GM23248 (cell line): Measurements from ENCODE around the gene ARSG. TPM values are rescaled to one million over a fixed set of nuclear protein-coding genes. Genes with fewer than 3 reads are reported as not detected.
A peak's percentile ranks its signal among the peaks of the same experiment; 100 is the strongest.

Source experiments
- DNase-seq: peaks from one replicate; pipeline ENCODE4 v3.0.0-alpha.2; 2015
- H2AFZ ChIP-seq: fragments of 200-600 bp; sonication (generic); 2 replicates; pipeline ENCODE4 v1.6.1; 2016; ENCODE audit warnings: antibody characterized with exemption
- H3F3A ChIP-seq: fragments of 200-600 bp; sonication (generic); 2 replicates; pipeline ENCODE4 v1.6.1; 2016; ENCODE audit warnings: mild to moderate bottlenecking, antibody characterized with exemption, mixed run types; ENCODE audit not compliant: insufficient read depth
- H3K27ac ChIP-seq: fragments of 200-600 bp; sonication (generic); 2 replicates; pipeline ENCODE4 v1.5.1; 2016; ENCODE audit warnings: mild to moderate bottlenecking
- H3K27me3 ChIP-seq: fragments of 200-600 bp; sonication (generic); replicated peaks from 2 replicates; pipeline ENCODE4 v1.6.1; 2016; ENCODE audit warnings: mild to moderate bottlenecking; ENCODE audit not compliant: insufficient read depth
- H3K36me3 ChIP-seq: fragments of 200-600 bp; sonication (generic); 2 replicates; pipeline ENCODE4 v1.6.1; 2016; ENCODE audit warnings: low read depth, mild to moderate bottlenecking
- H3K4me1 ChIP-seq: fragments of 200-600 bp; sonication (generic); 2 replicates; pipeline ENCODE4 v1.6.1; 2016; ENCODE audit warnings: mild to moderate bottlenecking; ENCODE audit not compliant: insufficient read depth
- H3K4me2 ChIP-seq: fragments of 200-600 bp; sonication (generic); one replicate; pipeline ENCODE4 v1.6.1; 2016; ENCODE audit warnings: mild to moderate bottlenecking; ENCODE audit not compliant: unreplicated experiment
- H3K4me3 ChIP-seq: fragments of 200-600 bp; sonication (generic); 2 replicates; pipeline ENCODE4 v1.5.1; 2016; ENCODE audit warnings: mild to moderate bottlenecking
- H3K79me2 ChIP-seq: fragments of 200-600 bp; sonication (generic); 2 replicates; pipeline ENCODE4 v1.6.1; 2016; ENCODE audit warnings: mild to moderate bottlenecking; ENCODE audit not compliant: insufficient read depth
- H3K9ac ChIP-seq: fragments of 200-600 bp; sonication (generic); 2 replicates; pipeline ENCODE4 v1.6.1; 2016; ENCODE audit warnings: mild to moderate bottlenecking
- H3K9me2 ChIP-seq: fragments of 200-600 bp; sonication (generic); 2 replicates; pipeline ENCODE4 v1.6.1; 2016; ENCODE audit warnings: mixed run types, mild to moderate bottlenecking, moderate library complexity; ENCODE audit not compliant: insufficient read depth
- H3K9me3 ChIP-seq: fragments of 200-600 bp; sonication (generic); one replicate; pipeline ENCODE4 v1.6.1; 2017; ENCODE audit warnings: low read depth
- H4K20me1 ChIP-seq: fragments of 200-600 bp; sonication (generic); 2 replicates; pipeline ENCODE4 v1.6.0; 2016; ENCODE audit not compliant: insufficient read depth
- EZH2 ChIP-seq: fragments of 200-600 bp; sonication (generic); IDR thresholded peaks from 2 replicates; pipeline ENCODE4 v1.6.1; 2018; ENCODE audit warnings: antibody characterized with exemption, mild to moderate bottlenecking; ENCODE audit not compliant: insufficient read depth, poor library complexity, severe bottlenecking
- EZH2phosphoT487 ChIP-seq: fragments of 200-600 bp; sonication (generic); IDR thresholded peaks from 2 replicates; pipeline ENCODE4 v1.6.1; 2018; ENCODE audit warnings: antibody characterized with exemption, moderate library complexity, mild to moderate bottlenecking, low read depth; ENCODE audit not compliant: insufficient read depth
- WGBS, 2 experiments: methylation state at CpG; one replicate each; pipeline ENCODE4 v1.1.6; 2015 to 2017; ENCODE audit warnings: low lambda C conversion rate in 2 of 2, low coverage in 1 of 2; ENCODE audit errors: missing lambda C conversion rate in 2 of 2; 5-methylcytosine and 5-hydroxymethylcytosine counted together
- in situ Hi-C: fragments of 300-500 bp; cut with MboI; formaldehyde crosslinking; loops from 2 replicates; pipeline ENCODE4 v1.15.0; 2020
- polyA plus RNA-seq: library from polyadenylated mRNA; unstranded; fragments of >200 nt; fragmentation: Nextera tagmentation; extraction: Ambion mirVana; gene quantifications from 2 replicates; pipeline ENCODE4 v1.2.1, GENCODE V29; 2016
- total RNA-seq: library from RNA; depleted of rRNA; stranded (reverse); fragments of >200 nt; shearing (Covaris generic); gene quantifications from 2 replicates; pipeline ENCODE4 v1.2.3, GENCODE V29; 2014

The ARSG gene
- total and polyA plus RNA-seq, 2 experiments from 2014 or later, result 2.8 to 5.6 TPM

DNA sequence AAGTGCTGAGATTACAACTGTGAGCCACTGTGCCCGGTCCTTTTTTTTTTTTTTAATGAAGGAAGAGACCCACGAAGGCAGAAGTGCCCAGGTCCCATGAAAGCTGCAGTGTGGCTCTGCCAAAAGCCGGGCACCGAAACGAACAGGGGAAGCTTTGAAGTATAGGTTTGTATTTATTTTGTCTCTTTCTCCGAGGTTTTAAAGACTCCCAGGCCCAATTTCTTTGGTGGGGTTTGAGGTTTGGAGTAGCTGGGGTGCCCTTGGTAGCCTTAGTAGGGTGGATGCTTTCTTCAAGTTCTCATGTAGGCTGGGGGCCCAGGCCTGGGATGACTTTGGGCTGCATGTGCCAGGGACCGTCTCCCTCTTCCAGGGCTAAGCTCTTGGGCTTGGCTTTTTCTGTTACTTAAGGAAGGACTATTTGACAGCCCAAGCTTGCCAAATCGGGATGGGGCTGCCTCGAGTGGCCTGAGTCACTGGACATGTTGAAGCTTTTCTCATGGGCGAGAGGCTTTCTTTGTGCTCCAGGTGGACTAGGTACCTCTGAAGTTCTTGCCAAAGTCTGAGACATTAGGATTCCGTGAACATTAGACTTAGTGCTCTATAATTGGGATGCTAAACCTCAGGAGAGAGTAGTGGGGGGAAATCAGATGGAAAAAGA, 99.7 kb downstream of the ARSG start:
- H3K79me2 ChIP-seq, result no peaks in the 10 kb centered on the region
- H3K9me2 ChIP-seq, result no peaks in the 10 kb centered on the region
- peak overlapping the region; percentile 76 for H2AFZ ChIP-seq
- in situ Hi-C loops, result loop anchor here (10.0 kb wide), 1 partner anchor 126 kb away; no protein-coding TSS in a partner anchor
- no peaks in the 10 kb centered on the region for H3K36me3 ChIP-seq
- H3K27me3 ChIP-seq, result no peaks in the 10 kb centered on the region
- no peak overlapping the region for H3K4me3 ChIP-seq
- H3K9me3 ChIP-seq, result no peaks in the 10 kb centered on the region
- H3K27ac ChIP-seq, result no peak overlapping the region
- peaks cover 6% of the 10 kb centered on the region; the same call in 1 of the 2 replicates for H3K4me1 ChIP-seq
- no peaks in the 10 kb centered on the region for H4K20me1 ChIP-seq
- peak; percentile 44 for DNase-seq
- no peaks in the 10 kb centered on the region for H3F3A ChIP-seq
- no peak overlapping the region; the same call in 1 of the 2 replicates for H3K9ac ChIP-seq
- TF ChIP-seq EZH2phosphoT487 (no peak), EZH2 (no peak)
- WGBS, 2 experiments, result 59 to 64% methylated on average over 11 of the region's 11 CpGs
- H3K4me2 ChIP-seq, result peak overlapping the region; percentile 42

DNA sequence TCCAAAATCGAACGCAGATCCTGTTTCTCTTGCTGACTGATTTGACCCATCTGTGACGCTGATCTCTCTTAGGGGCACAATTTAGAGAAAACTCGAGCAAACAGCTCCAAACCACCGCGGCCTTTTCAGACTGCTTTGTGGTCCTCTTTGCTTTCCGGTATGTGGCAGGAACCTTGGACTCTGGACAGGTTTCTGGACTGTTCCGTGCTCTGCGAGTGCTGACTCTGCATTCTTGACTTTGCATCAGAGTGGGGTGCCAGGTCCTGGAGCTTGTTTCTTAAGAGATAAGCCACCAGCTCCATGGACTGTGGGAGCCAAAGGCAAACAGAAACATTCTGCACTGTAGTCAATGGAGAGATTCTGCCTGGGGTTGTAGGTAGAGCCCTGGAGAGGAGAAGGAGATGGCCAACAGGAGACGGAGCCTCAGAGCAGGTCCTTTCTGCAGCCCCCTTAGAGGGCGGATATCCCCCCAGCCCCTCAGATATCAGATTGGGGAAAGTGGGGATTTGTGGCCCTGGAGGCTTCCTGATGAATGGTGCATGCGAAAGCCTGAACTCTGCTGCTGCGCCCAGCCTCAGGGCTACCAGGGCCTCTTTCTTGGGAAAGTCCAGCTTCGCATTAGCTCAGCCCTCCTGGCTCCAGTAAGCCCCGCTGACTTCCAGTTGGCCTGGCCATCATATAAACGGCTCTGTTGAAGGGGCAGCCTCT, 100.4 kb downstream of the ARSG start:
- Histone ChIP-seq H3F3A (no peaks in the 10 kb centered on the region), H3K4me1 (peaks cover 6% of the 10 kb centered on the region; the same call in 1 of the 2 replicates), H3K9ac (no peak overlapping the region; the same call in 1 of the 2 replicates), H3K4me3 (no peak overlapping the region), H3K9me3 (no peaks in the 10 kb centered on the region), H3K9me2 (no peaks in the 10 kb centered on the region), H3K79me2 (no peaks in the 10 kb centered on the region), H2AFZ (peak overlapping the region; percentile 76), H3K27ac (no peak overlapping the region), H3K27me3 (no peaks in the 10 kb centered on the region), H3K36me3 (no peaks in the 10 kb centered on the region), H3K4me2 (peak overlapping the region; percentile 42), H4K20me1 (no peaks in the 10 kb centered on the region)
- in situ Hi-C loops, result loop anchor here (10.0 kb wide), 1 partner anchor 127 kb away; no protein-coding TSS in a partner anchor
- no peak for TF ChIP-seq EZH2
- TF ChIP-seq EZH2phosphoT487, result no peak
- DNase-seq, result peak; percentile 38
- WGBS, 2 experiments, result 60 to 67% methylated on average over 16 of the region's 16 CpGs

DNA sequence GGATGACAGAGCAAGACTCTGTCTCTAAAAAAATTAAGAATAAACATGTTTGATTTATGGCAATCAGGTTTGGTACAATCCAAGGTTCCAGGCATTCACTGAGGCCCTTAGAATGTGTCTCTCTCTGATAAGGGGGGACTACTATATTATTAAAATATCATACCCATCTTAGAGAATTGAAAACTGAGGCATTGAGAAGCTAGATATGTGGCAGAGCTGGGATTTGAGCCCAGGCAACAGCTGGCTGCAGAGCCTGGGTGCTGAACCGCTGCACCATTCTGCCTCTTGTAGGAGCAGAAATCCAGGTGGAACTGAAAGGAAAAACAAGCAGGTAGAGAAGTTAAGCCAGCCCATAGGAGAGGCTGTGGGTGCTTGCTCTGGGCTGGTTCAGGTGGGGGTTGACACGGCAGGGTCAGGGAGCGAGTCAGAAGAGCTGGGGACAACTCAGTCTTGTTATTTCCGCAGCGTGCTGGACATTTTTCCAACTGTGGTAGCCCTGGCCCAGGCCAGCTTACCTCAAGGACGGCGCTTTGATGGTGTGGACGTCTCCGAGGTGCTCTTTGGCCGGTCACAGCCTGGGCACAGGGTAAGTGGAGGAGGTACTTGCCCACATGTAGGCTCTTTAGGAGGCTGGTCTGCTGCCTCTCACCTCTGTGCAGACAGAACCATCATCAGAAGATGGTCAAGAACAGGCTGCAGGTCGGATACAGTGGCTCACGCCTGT, 103.5 kb downstream of the ARSG start:
- Histone ChIP-seq H3K4me1 (peaks cover 20% of the 10 kb centered on the region), H3K36me3 (no peaks in the 10 kb centered on the region), H2AFZ (no peak overlapping the region), H3K4me3 (no peak overlapping the region), H3K27ac (no peak overlapping the region), H3K9me3 (no peaks in the 10 kb centered on the region), H3K9me2 (no peaks in the 10 kb centered on the region), H3K4me2 (no peak overlapping the region), H4K20me1 (no peaks in the 10 kb centered on the region), H3K27me3 (no peaks in the 10 kb centered on the region), H3K9ac (no peak overlapping the region), H3K79me2 (no peaks in the 10 kb centered on the region), H3F3A (peaks cover 16% of the 10 kb centered on the region)
- TF ChIP-seq EZH2, result no peak
- TF ChIP-seq EZH2phosphoT487, result no peak
- WGBS, 2 experiments, result 89 to 93% methylated on average over 12 of the region's 12 CpGs
- no peak for DNase-seq
- in situ Hi-C loops, result loop anchor here (10.0 kb wide), 1 partner anchor 130 kb away; no protein-coding TSS in a partner anchor
